Measurements from ENCODE around the gene SEMG2.

- no peak for TF ChIP-seq CTCF (conservative IDR thresholded peaks at IDR 0.05)
- TF ChIP-seq EZH2 (IDR thresholded peaks at IDR 0.05; ENCODE audit: low read depth): no peak
These were observed 2.5 kb upstream of the SEMG2 start for GRCh38 chr20:45218636-45219035.

Data from PC-9 (cell line).